ENCODE measurements around the gene NDRG4. TPM values are rescaled to one million over a fixed set of nuclear protein-coding genes. Genes with fewer than 3 reads are reported as not detected.

NDRG4 gene
- total RNA-seq, 2 donors from 2014 or later: 81.9 to 95.9 TPM

GRCh38 chr16:58518083-58518979 is 18.4 kb downstream of the NDRG4 start:
- Mint-ChIP-seq H3K27me3 (ENCODE audit: insufficient read depth) (no peaks in the 10 kb centered on the region), H3K4me3 (no peak overlapping the region), H3K36me3 (ENCODE audit: low read depth) (peaks cover 58% of the 10 kb centered on the region), H3K9me3 (no peaks in the 10 kb centered on the region), H3K27ac (no peak overlapping the region), H3K4me1 (peaks cover 16% of the 10 kb centered on the region)
- Histone ChIP-seq H3K4me1 (ENCODE audit: control insufficient read depth, insufficient read depth, low read length) (peaks cover 5% of the 10 kb centered on the region), H3K36me3 (ENCODE audit: control insufficient read depth, insufficient read depth, low read length) (peaks cover 71% of the 10 kb centered on the region), H3K27me3 (ENCODE audit: control insufficient read depth, insufficient read depth, low read length, poor library complexity, severe bottlenecking) (no peaks in the 10 kb centered on the region), H3K9me3 (ENCODE audit: control insufficient read depth, low read length) (no peaks in the 10 kb centered on the region), H3K9ac (ENCODE audit: extremely low read depth, low read length, poor library complexity, severe bottlenecking) (no peak overlapping the region), H3K27ac (ENCODE audit: low read depth, low read length) (no peak overlapping the region), H3K4me3 (ENCODE audit: low read length) (no peak overlapping the region)
- no peak for TF ChIP-seq CTCF (conservative IDR thresholded peaks at IDR 0.05)
- 94 to 97% methylated on average over 7 to 8 of the region's 8 CpGs for WGBS, 2 experiments (ENCODE audit: insufficient coverage in 1 of 2, insufficient read length in 1 of 2)
- no peak for DNase-seq

- Mint-ChIP-seq H3K4me1 (peaks cover 16% of the 10 kb centered on the region), H3K36me3 (ENCODE audit: low read depth) (peaks cover 62% of the 10 kb centered on the region), H3K27ac (no peak overlapping the region), H3K9me3 (no peaks in the 10 kb centered on the region), H3K27me3 (ENCODE audit: insufficient read depth) (no peaks in the 10 kb centered on the region), H3K4me3 (no peak overlapping the region)
- H3K36me3 ChIP-seq (ENCODE audit: control insufficient read depth, insufficient read depth, low read length): peaks cover 78% of the 10 kb centered on the region
- WGBS, 2 experiments (ENCODE audit: insufficient coverage in 1 of 2, insufficient read length in 1 of 2): 96 to 100% methylated on average over 1 of the region's 1 CpG
- no peak for DNase-seq
- peaks cover 5% of the 10 kb centered on the region for H3K4me1 ChIP-seq (ENCODE audit: control insufficient read depth, insufficient read depth, low read length)
- H3K4me3 ChIP-seq (ENCODE audit: low read length): no peak overlapping the region
- H3K9me3 ChIP-seq (ENCODE audit: control insufficient read depth, low read length): no peaks in the 10 kb centered on the region
- H3K27ac ChIP-seq (ENCODE audit: low read depth, low read length): no peak overlapping the region
- no peaks in the 10 kb centered on the region for H3K27me3 ChIP-seq (ENCODE audit: control insufficient read depth, insufficient read depth, low read length, poor library complexity, severe bottlenecking)
- TF ChIP-seq CTCF (conservative IDR thresholded peaks at IDR 0.05): no peak
- no peak overlapping the region for H3K9ac ChIP-seq (ENCODE audit: extremely low read depth, low read length, poor library complexity, severe bottlenecking)
Observed at GRCh38 chr16:58518980-58519368, 19.0 kb downstream of the NDRG4 start.

- Histone ChIP-seq H3K9ac (ENCODE audit: extremely low read depth, low read length, poor library complexity, severe bottlenecking) (no peak overlapping the region), H3K9me3 (ENCODE audit: control insufficient read depth, low read length) (no peaks in the 10 kb centered on the region), H3K4me3 (ENCODE audit: low read length) (no peak overlapping the region), H3K27ac (ENCODE audit: low read depth, low read length) (no peak overlapping the region), H3K4me1 (ENCODE audit: control insufficient read depth, insufficient read depth, low read length) (peaks cover 5% of the 10 kb centered on the region), H3K27me3 (ENCODE audit: control insufficient read depth, insufficient read depth, low read length, poor library complexity, severe bottlenecking) (no peaks in the 10 kb centered on the region), H3K36me3 (ENCODE audit: control insufficient read depth, insufficient read depth, low read length) (peaks cover 85% of the 10 kb centered on the region)
- DNase-seq: no peak
- Mint-ChIP-seq H3K27ac (peak overlapping the region; percentile 38), H3K9me3 (no peaks in the 10 kb centered on the region), H3K4me3 (no peak overlapping the region), H3K27me3 (ENCODE audit: insufficient read depth) (no peaks in the 10 kb centered on the region), H3K4me1 (peaks cover 15% of the 10 kb centered on the region), H3K36me3 (ENCODE audit: low read depth) (peaks cover 68% of the 10 kb centered on the region)
- no peak for TF ChIP-seq CTCF (conservative IDR thresholded peaks at IDR 0.05)
Observed at GRCh38 chr16:58519707-58520106, 19.8 kb downstream of the NDRG4 start.
